Bronchial epithelial cell (primary cell): ENCODE measurements around the gene PLXND1. TPM values are rescaled to one million over a fixed set of nuclear protein-coding genes. Genes with fewer than 3 reads are reported as not detected.

Experiments
- DNase-seq: peaks from one replicate; pipeline ENCODE4 v3.0.0-alpha.2; 2010; ENCODE audit warnings: low read depth
- FAIRE-seq: peaks from 2 replicates; lab custom pipeline; 2011; peaks lifted over from hg19 to GRCh38; lab: Jason Lieb, UNC
- H3K27me3 ChIP-seq: 2 replicates; pipeline ENCODE4 v1.5.1; 2011; ENCODE audit warnings: low read length; ENCODE audit not compliant: control insufficient read depth, insufficient read depth
- H3K36me3 ChIP-seq: 2 replicates; pipeline ENCODE4 v1.5.1; 2011; ENCODE audit warnings: low read length; ENCODE audit not compliant: control insufficient read depth, insufficient read depth
- H3K4me3 ChIP-seq: 2 replicates; pipeline ENCODE4 v1.5.1; 2011; ENCODE audit warnings: mild to moderate bottlenecking, low read depth, low read length, control low read depth
- CTCF ChIP-seq: IDR thresholded peaks from 2 replicates; pipeline ENCODE4 v1.5.1; 2011; ENCODE audit warnings: mild to moderate bottlenecking, moderate library complexity, low read length, control low read depth, inconsistent platforms; ENCODE audit not compliant: insufficient read depth, severe bottlenecking
- total RNA-seq: library from RNA; depleted of rRNA; stranded (reverse); fragments of >200 nt; gene quantifications from 2 replicates; pipeline ENCODE4 v1.2.1, GENCODE V29; 2014

Gene PLXND1
- total RNA-seq, 1 donor from 2014 or later: 2.4 TPM

- FAIRE-seq (no peak), DNase-seq (no peak)
- Histone ChIP-seq H3K36me3 (no peaks in the 10 kb centered on the region), H3K27me3 (peaks cover 10% of the 10 kb centered on the region), H3K4me3 (no peak overlapping the region)
- TF ChIP-seq CTCF: no peak
Observed at GRCh38 chr3:129602309-129602708, 4.2 kb downstream of the PLXND1 start.

GRCh38 chr3:129601713-129602112, 4.8 kb downstream of the PLXND1 start:
- DNase-seq: no peak
- Histone ChIP-seq H3K36me3 (no peaks in the 10 kb centered on the region), H3K27me3 (peaks cover 10% of the 10 kb centered on the region), H3K4me3 (no peak overlapping the region)
- no peak for TF ChIP-seq CTCF
- FAIRE-seq: no peak

GRCh38 chr3:129600348-129600747, 6.1 kb downstream of the PLXND1 start:
- peaks cover 4% of the 10 kb centered on the region for H3K27me3 ChIP-seq
- no peak for FAIRE-seq
- no peak overlapping the region for H3K4me3 ChIP-seq
- no peak for TF ChIP-seq CTCF
- H3K36me3 ChIP-seq: no peaks in the 10 kb centered on the region
- DNase-seq: no peak

GRCh38 chr3:129599607-129600006, 6.9 kb downstream of the PLXND1 start:
- Histone ChIP-seq H3K36me3 (no peaks in the 10 kb centered on the region), H3K27me3 (peaks cover under 1% of the 10 kb centered on the region), H3K4me3 (no peak overlapping the region)
- DNase-seq (no peak), FAIRE-seq (no peak)
- no peak for TF ChIP-seq CTCF

GRCh38 chr3:129599073-129599472, 7.4 kb downstream of the PLXND1 start:
- DNase-seq (no peak), FAIRE-seq (no peak)
- Histone ChIP-seq H3K4me3 (no peak overlapping the region), H3K27me3 (no peaks in the 10 kb centered on the region), H3K36me3 (no peaks in the 10 kb centered on the region)
- TF ChIP-seq CTCF: no peak

- TF ChIP-seq CTCF: no peak
- no peaks in the 10 kb centered on the region for H3K27me3 ChIP-seq
- H3K4me3 ChIP-seq: no peak overlapping the region
- no peaks in the 10 kb centered on the region for H3K36me3 ChIP-seq
- FAIRE-seq (no peak), DNase-seq (no peak)
Observed at GRCh38 chr3:129598484-129598883, 8.0 kb downstream of the PLXND1 start.
